Gastrocnemius medialis (tissue), 4 donors: ENCODE data around the gene OGG1.

Experiments used
- POLR2A ChIP-seq, 2 donors: fragments of 450-650 bp; IDR thresholded peaks; one replicate each; pipeline ENCODE4 v1.6.1; 2017; ENCODE audit warnings: antibody characterized with exemption in 2 of 2, mild to moderate bottlenecking in 2 of 2, moderate library complexity in 2 of 2
- TF ChIP-seq, protein P1 (sequence below), 5 experiments: fragments of 450-650 bp in 3 of 5; fragments of 200-600 bp in 2 of 5; sonication (generic) in 2 of 5; IDR thresholded peaks in 4 of 5; conservative IDR thresholded peaks in 1 of 5; 1 replicate in 4 of 5; 2 replicates in 1 of 5; pipeline ENCODE4 v1.5.1; 2016 to 2019; ENCODE audit warnings: antibody characterized with exemption in 5 of 5, mild to moderate bottlenecking in 3 of 5, moderate library complexity in 3 of 5

DNA sequence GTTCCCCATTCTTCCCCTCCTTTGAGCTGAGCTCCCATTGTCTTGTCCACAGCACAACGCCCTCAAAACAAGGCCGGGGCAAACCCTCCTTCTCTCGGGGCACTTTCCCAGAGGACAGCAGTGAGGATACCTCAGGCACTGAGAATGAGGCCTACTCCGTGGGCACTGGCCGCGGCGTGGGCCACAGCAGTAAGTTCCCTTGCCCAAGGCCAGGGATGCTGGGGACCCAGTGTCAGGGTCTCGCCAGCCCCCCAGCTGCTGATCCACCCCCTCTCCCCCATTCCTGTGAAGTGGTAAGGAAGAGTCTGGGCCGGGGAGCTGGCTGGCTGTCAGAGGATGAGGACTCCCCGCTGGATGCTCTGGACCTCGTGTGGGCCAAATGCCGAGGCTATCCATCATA, 4.2 kb upstream of the OGG1 start:
- TF ChIP-seq POLR2A (IDR thresholded peaks at IDR 0.05): no peak
- TF ChIP-seq, protein P1, sequence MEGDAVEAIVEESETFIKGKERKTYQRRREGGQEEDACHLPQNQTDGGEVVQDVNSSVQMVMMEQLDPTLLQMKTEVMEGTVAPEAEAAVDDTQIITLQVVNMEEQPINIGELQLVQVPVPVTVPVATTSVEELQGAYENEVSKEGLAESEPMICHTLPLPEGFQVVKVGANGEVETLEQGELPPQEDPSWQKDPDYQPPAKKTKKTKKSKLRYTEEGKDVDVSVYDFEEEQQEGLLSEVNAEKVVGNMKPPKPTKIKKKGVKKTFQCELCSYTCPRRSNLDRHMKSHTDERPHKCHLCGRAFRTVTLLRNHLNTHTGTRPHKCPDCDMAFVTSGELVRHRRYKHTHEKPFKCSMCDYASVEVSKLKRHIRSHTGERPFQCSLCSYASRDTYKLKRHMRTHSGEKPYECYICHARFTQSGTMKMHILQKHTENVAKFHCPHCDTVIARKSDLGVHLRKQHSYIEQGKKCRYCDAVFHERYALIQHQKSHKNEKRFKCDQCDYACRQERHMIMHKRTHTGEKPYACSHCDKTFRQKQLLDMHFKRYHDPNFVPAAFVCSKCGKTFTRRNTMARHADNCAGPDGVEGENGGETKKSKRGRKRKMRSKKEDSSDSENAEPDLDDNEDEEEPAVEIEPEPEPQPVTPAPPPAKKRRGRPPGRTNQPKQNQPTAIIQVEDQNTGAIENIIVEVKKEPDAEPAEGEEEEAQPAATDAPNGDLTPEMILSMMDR (IDR thresholded peaks at IDR 0.05 in 4 of 5, conservative IDR thresholded peaks at IDR 0.05 in 1 of 5): no peak
